ENCODE measurements around the gene RFX2.

- TF ChIP-seq, protein P1, sequence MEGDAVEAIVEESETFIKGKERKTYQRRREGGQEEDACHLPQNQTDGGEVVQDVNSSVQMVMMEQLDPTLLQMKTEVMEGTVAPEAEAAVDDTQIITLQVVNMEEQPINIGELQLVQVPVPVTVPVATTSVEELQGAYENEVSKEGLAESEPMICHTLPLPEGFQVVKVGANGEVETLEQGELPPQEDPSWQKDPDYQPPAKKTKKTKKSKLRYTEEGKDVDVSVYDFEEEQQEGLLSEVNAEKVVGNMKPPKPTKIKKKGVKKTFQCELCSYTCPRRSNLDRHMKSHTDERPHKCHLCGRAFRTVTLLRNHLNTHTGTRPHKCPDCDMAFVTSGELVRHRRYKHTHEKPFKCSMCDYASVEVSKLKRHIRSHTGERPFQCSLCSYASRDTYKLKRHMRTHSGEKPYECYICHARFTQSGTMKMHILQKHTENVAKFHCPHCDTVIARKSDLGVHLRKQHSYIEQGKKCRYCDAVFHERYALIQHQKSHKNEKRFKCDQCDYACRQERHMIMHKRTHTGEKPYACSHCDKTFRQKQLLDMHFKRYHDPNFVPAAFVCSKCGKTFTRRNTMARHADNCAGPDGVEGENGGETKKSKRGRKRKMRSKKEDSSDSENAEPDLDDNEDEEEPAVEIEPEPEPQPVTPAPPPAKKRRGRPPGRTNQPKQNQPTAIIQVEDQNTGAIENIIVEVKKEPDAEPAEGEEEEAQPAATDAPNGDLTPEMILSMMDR (IDR thresholded peaks at IDR 0.05; ENCODE audit: low read depth, low read length, poor library complexity, severe bottlenecking), result no peak
- TF ChIP-seq EZH2phosphoT487 (IDR thresholded peaks at IDR 0.05; ENCODE audit: borderline replicate concordance, low read length), result no peak
These were observed 116.5 kb downstream of the RFX2 start for GRCh38 chr19:5993648-5994358.

Data from DOHH2 (cell line).